K562 (cell line): ENCODE measurements around the gene WDHD1. TPM values are rescaled to one million over a fixed set of nuclear protein-coding genes. Genes with fewer than 3 reads are reported as not detected.

ENCODE experiments used
- ATAC-seq: fragments of 200-7000 bp; cut with Tn5 transposase; 3 replicates; pipeline ENCODE4 v1.9.1; 2020; ENCODE audit warnings: moderate library complexity
- BruUV-seq: library from RNA; stranded (reverse); fragments of 400-500 nt; replicated peaks from 2 replicates; lab custom pipeline; 2021; lab: Mats Ljungman, UMichigan
- CTCF ChIA-PET: fragments of 300-600 bp; formaldehyde crosslinking; extraction: SDS; loops from one replicate; lab custom pipeline; 2021; ENCODE audit warnings: low intra/inter-chr PET ratio; lab: Yijun Ruan, JAX
- POLR2A ChIA-PET: fragments of 300-600, 350-650 bp; sonication (Branson Sonifier 250); formaldehyde crosslinking; extraction: SDS; loops from one replicate; lab custom pipeline; 2021; ENCODE audit warnings: antibody characterized with exemption, inconsistent platforms; lab: Yijun Ruan, JAX
- DNase-seq, 4 experiments: peaks; one replicate each; pipeline versions ENCODE4 v3.0.0 to v3.0.0-alpha.2; 2011 to 2018; ENCODE audit warnings: low spot score in 3 of 4, mixed read lengths in 3 of 4; ENCODE audit errors: extremely low read depth in 1 of 4
- FAIRE-seq: peaks from 2 replicates; lab custom pipeline; 2011; peaks lifted over from hg19 to GRCh38; lab: Jason Lieb, UNC
- H2AFZ ChIP-seq: 2 replicates; pipeline ENCODE4 v1.6.0; 2011; ENCODE audit warnings: low read depth, low read length, control low read depth, inconsistent platforms
- H3K27ac ChIP-seq: fragments of 200-600 bp; 3 replicates; pipeline ENCODE4 v1.8.0; 2011; ENCODE audit warnings: low read depth, mild to moderate bottlenecking, control low read depth, inconsistent platforms, low read length, moderate library complexity, mixed read lengths; ENCODE audit errors: extremely low read depth
- H3K27me3 ChIP-seq, 2 experiments: fragments of 300-600 bp in 1 of 2; 2 replicates in 1 of 2; 3 replicates in 1 of 2; pipeline versions ENCODE4 v1.6.0 to v1.8.0; 2011; ENCODE audit warnings: inconsistent platforms in 2 of 2, low read length in 2 of 2, mild to moderate bottlenecking in 1 of 2, mixed read lengths in 1 of 2, moderate library complexity in 1 of 2; ENCODE audit not compliant: control insufficient read depth in 2 of 2, insufficient read depth in 2 of 2
- H3K36me3 ChIP-seq: fragments of 300-600 bp; 3 replicates; pipeline ENCODE4 v1.8.0; 2011; ENCODE audit warnings: mild to moderate bottlenecking, low read length, inconsistent platforms; ENCODE audit not compliant: control insufficient read depth, insufficient read depth
- H3K4me1 ChIP-seq, 2 experiments: fragments of 200-600 bp in 1 of 2; replicated peaks in 1 of 2; 2 replicates in 1 of 2; 3 replicates in 1 of 2; pipeline versions ENCODE4 v1.5.1 to v1.8.0; 2011; ENCODE audit warnings: inconsistent platforms in 2 of 2, low read length in 2 of 2, mild to moderate bottlenecking in 1 of 2, mixed read lengths in 1 of 2, moderate library complexity in 1 of 2; ENCODE audit not compliant: control insufficient read depth in 2 of 2, insufficient read depth in 2 of 2
- H3K4me2 ChIP-seq: 2 replicates; pipeline ENCODE4 v1.6.1; 2011; ENCODE audit warnings: low read length, control low read depth, inconsistent platforms, mixed read lengths; ENCODE audit not compliant: insufficient read depth
- H3K4me3 ChIP-seq: fragments of 200-600 bp; sonication (generic), shearing (Covaris generic); 2 replicates; pipeline ENCODE4 v1.5.1; 2016; ENCODE audit warnings: control low read depth, inconsistent platforms
- H3K79me2 ChIP-seq: fragments of 200-600 bp; 3 replicates; pipeline ENCODE4 v1.8.0; 2011; ENCODE audit warnings: low read length, inconsistent platforms; ENCODE audit not compliant: control insufficient read depth, insufficient read depth
- H3K9ac ChIP-seq, 2 experiments: 2 replicates each; pipeline versions ENCODE4 v1.6.0 to v1.6.1; 2011; ENCODE audit warnings: low read depth in 2 of 2, low read length in 2 of 2, control low read depth in 1 of 2, inconsistent platforms in 1 of 2, mild to moderate bottlenecking in 1 of 2, mixed read lengths in 1 of 2; ENCODE audit not compliant: insufficient read depth in 1 of 2
- H3K9me1 ChIP-seq: one replicate; pipeline ENCODE4 v1.6.0; 2011; ENCODE audit warnings: inconsistent platforms, mild to moderate bottlenecking, low read length, moderate library complexity; ENCODE audit not compliant: control insufficient read depth, insufficient read depth
- H3K9me3 ChIP-seq: replicated peaks from 2 replicates; pipeline ENCODE4 v1.5.1; 2011; ENCODE audit warnings: low read depth, low read length, inconsistent platforms; ENCODE audit not compliant: control insufficient read depth, insufficient read depth
- H4K20me1 ChIP-seq: replicated peaks from 2 replicates; pipeline ENCODE4 v1.6.1; 2011; ENCODE audit warnings: low read length, inconsistent platforms, mixed read lengths; ENCODE audit not compliant: control insufficient read depth, insufficient read depth
- ATF7 ChIP-seq: fragments of 450-650 bp; IDR thresholded peaks from 2 replicates; pipeline ENCODE4 v1.7.1; 2014; ENCODE audit warnings: mild to moderate bottlenecking, moderate library complexity
- COPS2 ChIP-seq: fragments of 450-650 bp; conservative IDR thresholded peaks from 2 replicates; pipeline ENCODE4 v1.6.1; 2016; ENCODE audit warnings: mild to moderate bottlenecking, moderate library complexity
- ESRRB ChIP-seq: fragments of 250-450 bp; sonication (Bioruptor Pico); IDR thresholded peaks from 2 replicates; pipeline ENCODE4 v1.5.0; 2020; ENCODE audit warnings: mild to moderate bottlenecking, moderate library complexity, borderline replicate concordance
- FOXM1 ChIP-seq, 2 experiments: fragments of 450-650 bp in 1 of 2; sonication (generic) in 1 of 2; formaldehyde crosslinking in 1 of 2; IDR thresholded peaks; 2 replicates each; pipeline versions ENCODE4 v1.6.1 to v1.9.0; 2017 to 2022; ENCODE audit warnings: low read depth in 2 of 2, mild to moderate bottlenecking in 2 of 2, missing genetic modification reagents in 1 of 2, moderate library complexity in 1 of 2
- HOMEZ ChIP-seq: fragments of 250-450 bp; sonication (Bioruptor Pico); IDR thresholded peaks from 2 replicates; pipeline ENCODE4 v1.4.0; 2020; ENCODE audit warnings: mild to moderate bottlenecking, moderate library complexity
- NKRF ChIP-seq: fragments of 450-650 bp; IDR thresholded peaks from 2 replicates; pipeline ENCODE4 v1.6.1; 2016; ENCODE audit warnings: borderline replicate concordance
- POU5F1 ChIP-seq: fragments of 150-350 bp; IDR thresholded peaks from 2 replicates; pipeline ENCODE4 v1.6.1; 2014; ENCODE audit warnings: borderline replicate concordance, low read length, low read depth, mild to moderate bottlenecking; ENCODE audit not compliant: partially characterized antibody
- SLC30A9 ChIP-seq: fragments of 250-450 bp; sonication (Bioruptor Pico); IDR thresholded peaks from 2 replicates; pipeline ENCODE4 v1.8.0; 2022; ENCODE audit warnings: mild to moderate bottlenecking, moderate library complexity
- ZNF778 ChIP-seq: fragments of 450-650 bp; formaldehyde crosslinking; IDR thresholded peaks from 2 replicates; pipeline ENCODE4 v1.4.0; 2020; ENCODE audit warnings: mild to moderate bottlenecking, moderate library complexity
- WGBS: fragments of 100-300 bp; shearing (Covaris generic); methylation state at CpG from one replicate; pipeline ENCODE4 v1.1.6; 2016; ENCODE audit warnings: low coverage, mixed read lengths; ENCODE audit not compliant: insufficient coverage; ENCODE audit errors: missing lambda C conversion rate; 5-methylcytosine and 5-hydroxymethylcytosine counted together
- in situ Hi-C: fragments of 300-500 bp; cut with MboI; formaldehyde crosslinking; loops from 4 replicates; pipeline ENCODE4 v1.15.0; 2018; ENCODE audit warnings: inconsistent platforms, mixed read lengths
- intact Hi-C: fragments of 100-400 bp; cut with micrococcal nuclease; formaldehyde crosslinking; loops from 2 replicates; pipeline ENCODE4 v1.14.2; 2022
- polyA plus RNA-seq, 8 experiments: library from polyadenylated mRNA; depleted of rRNA in 4 of 8; stranded (reverse) in 5 of 8; unstranded in 3 of 8; fragments of >200 nt; fragmentation: Nextera tagmentation in 2 of 8; fragmentation: Illumina TruSeq in 1 of 8; extraction: Ambion mirVana in 2 of 8; extraction: Trizol in 1 of 8; gene quantifications; 2 replicates each; pipeline versions ENCODE4 v1.2.1 to v1.2.3, GENCODE V29; 2011 to 2014; ENCODE audit warnings: inconsistent platforms in 1 of 8, missing spikeins in 1 of 8
- total RNA-seq, 7 experiments: library from RNA; depleted of rRNA in 6 of 7; stranded (reverse); fragments of >200 nt in 6 of 7; fragmentation: Illumina TruSeq in 2 of 7; extraction: Trizol in 2 of 7; gene quantifications; 2 replicates each; pipeline versions ENCODE4 v1.2.1 to v1.2.3, GENCODE V29; 2011 to 2021; ENCODE audit warnings: low replicate concordance in 1 of 7
- TF ChIP-seq, protein P1 (sequence below): fragments of 450-650 bp; IDR thresholded peaks from 2 replicates; pipeline ENCODE4 v1.6.1; 2016
- TF ChIP-seq, protein P2 (sequence below): sonication (generic); formaldehyde crosslinking; IDR thresholded peaks from 2 replicates; pipeline ENCODE4 v1.8.1; 2023; ENCODE audit warnings: mild to moderate bottlenecking, missing genetic modification reagents
- TF ChIP-seq, protein P3 (sequence below): fragments of 250-450 bp; sonication (Bioruptor Pico); IDR thresholded peaks from 2 replicates; pipeline ENCODE4 v1.5.0; 2020; ENCODE audit warnings: mild to moderate bottlenecking, borderline replicate concordance

Gene WDHD1
- total and polyA plus RNA-seq, 9 of the 15 experiments (the other 6 are each of a cell fraction or from before 2014, with no cell fraction given): 11.7 to 39.1 (median 30.0) TPM

GRCh38 chr14:54918427-54918826, 108.5 kb downstream of the WDHD1 start:
- Histone ChIP-seq H2AFZ (no peak overlapping the region), H3K79me2 (no peaks in the 10 kb centered on the region), H3K27me3 (no peaks in the 10 kb centered on the region), H3K4me2 (no peak overlapping the region), H3K9me3 (no peaks in the 10 kb centered on the region), H3K36me3 (no peaks in the 10 kb centered on the region), H3K9ac (no peak overlapping the region), H3K27ac (no peak overlapping the region), H3K9me1 (no peaks in the 10 kb centered on the region), H4K20me1 (no peaks in the 10 kb centered on the region), H3K4me3 (no peak overlapping the region), H3K4me1 (no peaks in the 10 kb centered on the region; a peak in 1 of 5 replicates)
- WGBS: 16% methylated on average over 5 of the region's 5 CpGs
- intact Hi-C loops: no loop called here
- no peak for FAIRE-seq
- ChIA-PET POLR2A (interaction anchor here (0.7 kb wide), 1 partner anchor 15 kb away, joined by 4 read pairs; no protein-coding TSS in a partner anchor), CTCF (no interaction called here)
- no peak for ATAC-seq
- BruUV-seq: no TSS peak
- in situ Hi-C loops: no loop called here
- no peak for DNase-seq
- TF ChIP-seq, protein P1, sequence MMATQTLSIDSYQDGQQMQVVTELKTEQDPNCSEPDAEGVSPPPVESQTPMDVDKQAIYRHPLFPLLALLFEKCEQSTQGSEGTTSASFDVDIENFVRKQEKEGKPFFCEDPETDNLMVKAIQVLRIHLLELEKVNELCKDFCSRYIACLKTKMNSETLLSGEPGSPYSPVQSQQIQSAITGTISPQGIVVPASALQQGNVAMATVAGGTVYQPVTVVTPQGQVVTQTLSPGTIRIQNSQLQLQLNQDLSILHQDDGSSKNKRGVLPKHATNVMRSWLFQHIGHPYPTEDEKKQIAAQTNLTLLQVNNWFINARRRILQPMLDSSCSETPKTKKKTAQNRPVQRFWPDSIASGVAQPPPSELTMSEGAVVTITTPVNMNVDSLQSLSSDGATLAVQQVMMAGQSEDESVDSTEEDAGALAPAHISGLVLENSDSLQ: no peak
- TF ChIP-seq COPS2 (no peak), ZNF778 (CRISPR knock-in tag) (no peak), ATF7 (no peak), SLC30A9 (CRISPR knock-in tag) (no peak), NKRF (no peak), ESRRB (CRISPR knock-in tag) (no peak), FOXM1 (IDR thresholded peaks at IDR 0.05; ENCODE audit: low read depth) (no peak), FOXM1 (CRISPR knock-in tag; IDR thresholded peaks at IDR 0.05; ENCODE audit: low read depth) (no peak), HOMEZ (no peak), POU5F1 (no peak)
- TF ChIP-seq, protein P2, sequence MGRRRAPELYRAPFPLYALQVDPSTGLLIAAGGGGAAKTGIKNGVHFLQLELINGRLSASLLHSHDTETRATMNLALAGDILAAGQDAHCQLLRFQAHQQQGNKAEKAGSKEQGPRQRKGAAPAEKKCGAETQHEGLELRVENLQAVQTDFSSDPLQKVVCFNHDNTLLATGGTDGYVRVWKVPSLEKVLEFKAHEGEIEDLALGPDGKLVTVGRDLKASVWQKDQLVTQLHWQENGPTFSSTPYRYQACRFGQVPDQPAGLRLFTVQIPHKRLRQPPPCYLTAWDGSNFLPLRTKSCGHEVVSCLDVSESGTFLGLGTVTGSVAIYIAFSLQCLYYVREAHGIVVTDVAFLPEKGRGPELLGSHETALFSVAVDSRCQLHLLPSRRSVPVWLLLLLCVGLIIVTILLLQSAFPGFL (CRISPR knock-in tag): no peak
- TF ChIP-seq, protein P3, sequence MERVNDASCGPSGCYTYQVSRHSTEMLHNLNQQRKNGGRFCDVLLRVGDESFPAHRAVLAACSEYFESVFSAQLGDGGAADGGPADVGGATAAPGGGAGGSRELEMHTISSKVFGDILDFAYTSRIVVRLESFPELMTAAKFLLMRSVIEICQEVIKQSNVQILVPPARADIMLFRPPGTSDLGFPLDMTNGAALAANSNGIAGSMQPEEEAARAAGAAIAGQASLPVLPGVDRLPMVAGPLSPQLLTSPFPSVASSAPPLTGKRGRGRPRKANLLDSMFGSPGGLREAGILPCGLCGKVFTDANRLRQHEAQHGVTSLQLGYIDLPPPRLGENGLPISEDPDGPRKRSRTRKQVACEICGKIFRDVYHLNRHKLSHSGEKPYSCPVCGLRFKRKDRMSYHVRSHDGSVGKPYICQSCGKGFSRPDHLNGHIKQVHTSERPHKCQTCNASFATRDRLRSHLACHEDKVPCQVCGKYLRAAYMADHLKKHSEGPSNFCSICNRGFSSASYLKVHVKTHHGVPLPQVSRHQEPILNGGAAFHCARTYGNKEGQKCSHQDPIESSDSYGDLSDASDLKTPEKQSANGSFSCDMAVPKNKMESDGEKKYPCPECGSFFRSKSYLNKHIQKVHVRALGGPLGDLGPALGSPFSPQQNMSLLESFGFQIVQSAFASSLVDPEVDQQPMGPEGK (CRISPR knock-in tag): no peak
